DMS 273 treated with DMSO at 0.1 percent for 48 hours (cell line): Measurements from ENCODE around the gene WASL.
"Not testable (repeated sequence)": the region's sequence is repeated elsewhere in the genome, so short reads cannot be mapped to it uniquely, and the experiment has no call there.

Experiments
- DNase-seq: peaks from one replicate; lab custom pipeline; 2025; lab: John Stamatoyannopoulos, UW

Gene WASL

GRCh38 chr7:123732413-123733091 is 16.3 kb downstream of the WASL start:
- DNase-seq: no peak

GRCh38 chr7:123729218-123729578 is 19.6 kb downstream of the WASL start:
- no peak for DNase-seq

DNA sequence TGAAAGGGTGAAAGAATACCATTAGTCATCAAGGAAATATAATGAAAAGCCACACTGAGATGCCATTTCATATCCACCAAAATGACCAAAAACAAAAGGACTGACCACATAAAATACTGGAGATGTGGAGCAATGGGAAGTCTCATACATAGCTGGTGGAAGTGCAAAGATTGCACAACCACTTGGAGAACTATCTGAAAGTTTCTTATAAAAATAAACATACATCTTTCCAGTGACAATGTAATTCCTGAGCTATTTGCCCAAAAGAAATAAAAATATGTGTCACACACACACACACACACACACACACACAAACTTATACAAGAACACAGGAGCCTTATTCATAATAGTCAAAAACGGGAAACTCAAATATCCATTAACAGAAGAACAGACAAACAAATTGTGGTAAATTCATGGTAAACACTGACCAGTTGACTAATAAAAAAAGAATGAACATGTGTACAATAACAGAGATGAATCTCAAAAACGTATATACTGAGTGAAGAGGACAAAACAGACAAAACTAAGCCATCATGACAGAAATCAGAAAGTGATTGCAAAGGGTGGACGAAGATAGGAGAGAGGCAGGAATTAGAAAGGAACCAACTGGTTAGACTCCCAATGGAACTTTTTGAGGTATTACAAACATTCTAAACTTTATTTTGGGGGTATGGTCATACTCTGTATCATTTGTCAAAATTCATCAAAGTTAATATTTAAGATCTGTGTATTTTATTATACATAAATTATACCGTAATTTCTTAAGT is 21.5 kb downstream of the WASL start:
- no peak for DNase-seq

- DNase-seq: peak; percentile 51
These were observed 23.1 kb downstream of the WASL start for GRCh38 chr7:123725586-123726171.

GRCh38 chr7:123724817-123725253 is 24.0 kb downstream of the WASL start:
- no peak for DNase-seq

DNA sequence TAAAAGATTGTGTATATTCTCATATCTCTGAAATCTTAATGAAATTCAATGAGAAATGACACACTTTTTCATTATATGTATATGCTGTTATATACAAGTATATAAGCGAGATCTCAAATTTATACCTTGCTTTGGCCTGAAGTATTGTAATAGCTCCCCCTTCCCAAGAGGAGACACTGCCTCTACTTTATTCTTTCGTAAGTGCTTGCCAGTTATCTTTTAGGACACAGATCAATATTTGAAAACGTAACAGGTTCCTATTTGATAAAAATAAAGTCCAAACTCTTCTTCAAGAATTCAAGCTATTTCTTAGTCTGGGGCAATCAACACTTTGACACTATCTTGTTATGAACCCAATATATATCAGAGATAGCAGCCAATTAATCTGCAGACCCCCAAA is 24.9 kb downstream of the WASL start:
- DNase-seq: no peak

DNA sequence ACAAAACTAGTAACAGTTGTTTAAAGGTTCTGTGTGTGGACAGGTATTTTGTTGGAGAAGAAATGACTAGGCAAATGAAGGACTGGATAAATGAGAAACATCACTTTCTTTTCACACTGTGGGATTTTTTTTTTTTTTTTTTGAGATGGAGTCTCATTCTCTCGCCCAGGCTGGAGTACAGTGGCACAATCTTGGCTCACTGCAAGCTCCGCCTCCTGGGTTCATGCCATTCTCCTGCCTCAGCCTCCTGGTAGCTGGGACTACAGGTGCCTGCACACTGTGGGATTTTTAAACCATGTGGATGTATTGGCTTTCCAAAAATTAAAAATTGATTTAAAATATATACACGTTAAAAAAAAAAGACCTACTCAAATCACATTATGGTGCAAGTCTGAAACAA is 28.3 kb downstream of the WASL start:
- DNase-seq: not testable (repeated sequence)

- DNase-seq: no peak
These were observed 29.5 kb downstream of the WASL start for GRCh38 chr7:123719197-123719721.

DNA sequence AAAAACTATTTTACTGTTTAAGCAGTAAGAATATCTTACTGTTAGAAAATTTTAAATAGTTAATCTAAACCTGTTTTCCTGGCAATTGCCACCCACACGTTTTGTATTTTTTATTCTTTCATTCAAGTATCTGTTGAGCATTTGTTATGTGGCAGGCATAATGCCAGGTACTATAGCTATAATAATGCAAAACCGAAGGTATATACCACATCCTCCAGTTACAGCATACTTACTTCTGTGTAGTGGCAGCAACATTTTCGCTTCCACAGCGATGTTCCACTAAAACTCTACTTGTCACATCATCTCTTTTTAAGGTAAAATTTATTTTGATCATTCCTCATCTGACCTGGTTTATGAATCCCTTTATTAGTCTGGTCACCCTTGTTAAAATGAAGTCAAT is 30.0 kb downstream of the WASL start:
- DNase-seq: no peak

GRCh38 chr7:123717689-123718088 is 31.1 kb downstream of the WASL start:
- no peak for DNase-seq

GRCh38 chr7:123716877-123717276 is 31.9 kb downstream of the WASL start:
- no peak for DNase-seq

GRCh38 chr7:123715799-123716198 is 33.0 kb downstream of the WASL start:
- DNase-seq: no peak

DNA sequence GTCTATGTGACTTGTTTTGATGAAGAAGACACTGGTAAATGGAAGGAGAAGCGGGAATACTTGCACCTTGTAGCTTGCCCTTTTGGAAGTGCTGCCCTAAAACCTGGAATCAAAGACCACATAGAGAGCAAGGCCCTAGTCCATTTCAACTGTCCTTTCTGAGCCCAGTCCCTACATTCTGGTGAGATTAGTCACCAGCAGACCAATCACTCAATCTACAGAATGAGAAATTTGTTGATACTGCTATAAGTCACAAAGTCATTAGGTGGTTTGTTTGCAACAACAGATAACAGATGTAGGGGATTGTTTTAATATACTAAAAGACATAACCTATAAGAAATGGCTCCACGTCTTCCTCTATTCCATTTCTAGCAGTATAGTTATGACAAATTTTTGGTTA is 33.6 kb downstream of the WASL start:
- DNase-seq: no peak

DNA sequence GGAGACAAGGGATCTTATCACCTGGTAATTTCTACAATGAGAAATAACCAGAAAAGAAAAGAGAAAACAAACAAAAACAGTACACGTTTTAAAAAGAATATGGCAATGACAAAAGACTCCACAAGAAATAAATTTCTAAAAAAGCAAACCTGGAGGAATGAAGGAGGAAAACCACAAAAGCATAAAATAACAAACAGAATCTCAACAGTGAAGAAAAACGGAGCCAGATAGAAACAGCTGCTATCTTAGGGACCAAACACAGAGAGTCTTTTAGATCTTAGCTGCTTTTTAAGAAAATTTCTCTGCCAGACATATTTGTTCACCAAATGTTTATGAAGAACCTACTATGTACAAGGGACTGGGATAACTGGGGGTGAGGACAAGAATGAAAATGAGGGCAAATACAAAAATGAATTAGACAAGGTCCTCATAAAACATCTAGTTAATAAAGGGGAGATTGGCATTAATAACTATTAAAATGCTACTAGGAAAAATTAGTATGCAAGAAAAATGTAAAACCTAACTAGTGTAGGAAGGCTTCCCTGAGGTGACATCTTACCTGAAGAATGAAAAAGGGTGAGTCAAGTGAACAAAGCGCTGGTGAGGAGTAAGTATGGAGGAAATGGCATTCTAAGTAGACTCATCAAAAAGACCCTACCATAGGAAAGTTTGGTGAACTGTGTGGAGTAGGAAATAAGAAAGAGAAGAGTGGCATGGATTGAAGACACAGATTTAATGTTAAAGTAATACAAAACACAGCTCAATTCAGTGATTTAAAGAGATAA is 34.3 kb downstream of the WASL start:
- DNase-seq: no peak

GRCh38 chr7:123712619-123713018 is 36.2 kb downstream of the WASL start:
- DNase-seq: no peak

GRCh38 chr7:123711832-123712293 is 36.9 kb downstream of the WASL start:
- DNase-seq: no peak

DNA sequence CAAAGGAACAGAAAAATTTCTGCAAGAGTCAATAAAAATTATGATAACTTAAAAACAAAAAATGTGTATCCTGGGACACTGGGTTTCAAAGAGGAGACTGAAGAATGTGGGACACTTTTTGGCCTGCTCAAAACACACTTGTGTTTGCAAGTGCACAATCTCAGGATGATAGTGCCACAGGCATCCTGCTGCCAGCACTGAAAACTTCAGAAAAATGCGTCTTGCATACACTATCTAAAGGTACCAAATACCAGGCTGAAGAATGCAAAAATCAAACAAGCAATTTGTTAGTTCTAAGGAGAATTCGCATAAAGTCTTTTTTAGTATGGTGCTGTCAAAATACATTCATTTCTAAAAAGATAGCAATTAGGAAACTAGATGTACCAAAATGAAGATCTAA is 38.1 kb downstream of the WASL start:
- no peak for DNase-seq

DNA sequence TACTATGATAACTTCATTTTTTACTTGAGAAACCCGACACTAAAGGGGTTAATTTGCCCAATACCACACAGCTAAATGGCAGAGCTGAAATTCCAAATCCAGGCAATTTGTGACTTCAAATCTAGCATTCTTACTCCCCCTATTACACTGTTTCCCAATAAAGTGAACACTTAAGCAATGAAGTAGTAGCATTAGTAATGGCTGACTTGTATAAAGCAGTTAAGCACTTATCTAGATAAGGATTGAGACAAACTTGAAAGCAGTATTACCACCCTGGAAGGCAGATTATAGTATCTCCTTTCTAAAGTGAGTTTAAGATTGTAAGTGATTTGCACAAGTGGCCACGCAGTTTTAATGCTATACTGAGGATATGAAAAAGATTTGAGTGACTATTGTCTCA is 39.3 kb downstream of the WASL start:
- no peak for DNase-seq

- DNase-seq: no peak
These were observed 43.4 kb downstream of the WASL start for GRCh38 chr7:123705211-123705901.

- no peak for DNase-seq
These were observed 52.7 kb downstream of the WASL start for GRCh38 chr7:123695944-123696677.

- DNase-seq: no peak
These were observed 56.3 kb downstream of the WASL start for GRCh38 chr7:123692471-123692877.
